GM19324 (cell line): ENCODE data around the gene OTOP2.

Experiments
- ATAC-seq: cut with Tn5 transposase; IDR thresholded peaks from one replicate; pipeline ENCODE4 v1.9.1; 2021; ENCODE audit warnings: mild to moderate bottlenecking, moderate library complexity; ENCODE audit not compliant: unreplicated experiment, low FRiP score

The OTOP2 gene

GRCh38 chr17:74922694-74923537 is 1.2 kb upstream of the OTOP2 start, which contains the start of gene USH1G:
TSS of gene USH1G (minus strand) at chr17:74923255. CDS start at chr17:74923073, 182 bp downstream.
- no peak for ATAC-seq

DNA sequence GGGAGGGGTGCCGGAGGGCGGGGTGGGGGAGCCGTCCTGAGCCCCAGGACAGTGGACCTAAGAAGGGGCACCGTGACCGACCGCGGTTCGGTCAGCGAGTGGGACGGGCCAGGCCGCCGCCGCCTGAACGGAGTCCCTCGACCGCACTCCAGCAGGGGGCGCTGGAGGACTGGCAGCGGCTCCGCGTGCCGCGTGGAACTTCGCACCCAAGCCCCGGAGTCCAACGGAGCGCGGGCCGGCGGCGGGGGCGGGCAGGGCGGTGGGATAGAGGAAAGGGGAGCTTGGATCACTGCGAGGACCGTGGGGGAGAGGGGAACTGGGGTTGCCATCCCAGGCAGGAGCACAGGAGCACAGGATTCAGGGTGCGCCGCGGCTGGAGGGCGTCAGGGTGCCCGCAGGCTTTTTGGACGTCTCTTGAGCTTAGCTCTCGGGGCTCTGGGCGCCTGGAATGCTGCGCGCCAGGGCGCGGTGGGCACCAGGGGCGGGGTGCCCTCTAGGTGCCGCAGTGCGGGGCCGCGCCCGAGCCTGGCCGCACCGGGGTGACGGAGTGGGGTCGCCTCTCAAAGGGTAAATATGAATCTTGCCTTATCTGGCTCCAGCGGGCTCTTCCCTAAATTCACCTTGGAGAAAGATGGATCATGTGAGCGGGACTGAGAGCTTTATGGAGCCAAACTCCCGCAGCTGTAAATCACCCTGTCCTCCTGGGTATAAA is 379 bp upstream of the OTOP2 start:
- ATAC-seq: no peak

DNA sequence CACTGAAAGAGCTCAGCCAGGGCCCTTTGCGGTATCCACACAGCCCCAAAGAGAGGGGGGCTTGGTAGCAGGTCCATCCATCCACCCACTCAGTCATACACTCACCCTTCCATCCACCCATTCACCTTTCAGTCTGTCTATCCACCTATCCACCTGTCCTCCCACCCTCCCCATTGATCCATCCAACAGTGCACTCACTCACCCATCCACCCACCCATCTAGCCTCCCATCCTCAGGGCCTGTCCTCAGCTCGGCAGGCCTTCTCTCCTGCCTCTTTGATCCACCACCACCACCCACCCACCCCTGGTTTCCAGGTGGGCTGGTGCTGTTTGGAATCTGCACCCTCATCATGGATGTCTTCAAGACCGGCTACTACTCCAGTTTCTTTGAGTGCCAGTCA is 1.2 kb downstream of the OTOP2 start:
- ATAC-seq: no peak

DNA sequence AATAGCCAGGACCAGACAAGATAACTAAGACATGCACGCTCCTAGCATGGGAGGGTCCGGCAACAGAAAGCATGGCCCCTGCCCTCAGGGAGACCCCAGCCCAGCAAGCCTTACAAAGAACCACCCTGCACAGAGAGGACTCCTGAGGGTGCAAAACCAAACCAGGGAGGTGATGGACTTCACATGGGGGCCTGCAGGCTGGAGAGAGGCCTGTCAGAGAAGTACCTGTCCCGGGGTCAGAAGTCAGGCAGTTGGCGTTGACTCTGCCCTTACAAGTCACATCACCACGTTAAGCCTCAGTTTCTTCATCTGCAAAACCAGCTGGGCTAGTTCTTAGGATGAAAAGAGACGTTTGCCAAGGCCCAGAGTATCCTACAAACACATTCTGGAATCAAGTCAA is 4.7 kb downstream of the OTOP2 start:
- ATAC-seq: no peak

GRCh38 chr17:74930535-74931036 is 6.5 kb downstream of the OTOP2 start:
- ATAC-seq: no peak

DNA sequence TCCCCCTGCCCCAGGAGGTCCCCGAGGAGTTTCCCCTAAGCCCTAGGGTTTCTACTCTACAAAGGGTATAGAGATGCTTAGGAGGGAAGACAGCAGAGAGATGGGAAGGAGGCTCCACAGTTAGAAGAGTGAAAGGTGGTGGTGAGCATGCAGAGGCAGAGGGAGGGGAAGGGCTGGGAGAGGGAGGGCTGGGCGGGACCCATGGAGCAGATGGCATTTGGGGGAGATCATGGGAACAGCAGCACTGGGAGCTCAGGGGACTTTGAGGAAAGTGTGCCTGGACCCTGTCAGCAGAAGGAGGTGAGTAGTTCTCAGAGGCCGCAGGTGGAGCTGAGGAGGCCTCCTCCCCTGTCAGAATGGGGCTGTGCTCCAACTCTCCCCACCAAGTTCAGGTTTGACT is 11.0 kb downstream of the OTOP2 start:
- ATAC-seq: no peak

DNA sequence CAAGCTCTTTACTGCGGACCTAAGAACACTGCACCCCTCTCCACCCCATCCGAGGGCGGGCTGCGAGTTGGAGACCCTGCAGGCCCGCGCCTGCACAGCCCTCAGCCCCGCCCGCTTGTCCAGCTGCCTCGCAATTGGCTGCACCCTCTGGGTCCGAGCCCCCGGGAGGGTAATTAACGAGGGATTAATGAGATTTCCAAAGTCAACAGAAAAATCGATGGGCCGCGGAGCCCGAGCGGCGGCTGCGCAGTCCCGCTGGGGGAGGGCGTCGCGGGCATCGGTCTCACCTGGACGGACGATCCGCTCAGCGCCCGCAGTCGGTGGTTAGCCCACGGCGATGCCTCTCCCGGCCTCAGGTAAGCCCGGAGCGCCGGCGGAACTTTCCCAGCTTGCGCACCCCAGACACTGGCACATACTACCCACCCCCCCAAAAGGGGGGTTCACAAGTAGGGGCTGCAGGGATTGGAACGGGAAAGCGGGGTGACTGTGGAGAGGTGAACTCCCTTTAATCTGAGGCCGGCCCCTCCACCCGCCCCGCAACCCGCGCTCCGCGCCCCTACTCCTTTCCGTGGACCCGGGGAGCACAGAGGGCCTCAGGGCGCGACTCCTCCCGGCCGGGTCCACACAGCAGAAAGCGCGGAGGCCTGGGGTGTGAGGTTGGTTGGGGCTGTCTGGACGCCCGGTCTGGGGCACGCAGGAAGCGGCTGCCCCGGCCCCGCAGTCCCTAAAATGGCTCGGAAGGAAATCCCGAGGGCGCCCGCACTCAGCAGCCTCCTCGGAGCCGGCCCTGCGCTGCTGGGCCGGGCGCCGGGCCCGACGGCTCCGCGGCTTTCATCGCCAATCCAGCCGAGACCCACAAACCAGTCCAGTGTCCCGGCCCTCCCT is 11.8 kb downstream of the OTOP2 start, which contains the start of gene OTOP3:
Gene OTOP3 (plus strand): TSS at position 314 of the 885 bp plus-strand sequence. CDS start 24 bp downstream, at position 338.
- no peak for ATAC-seq

DNA sequence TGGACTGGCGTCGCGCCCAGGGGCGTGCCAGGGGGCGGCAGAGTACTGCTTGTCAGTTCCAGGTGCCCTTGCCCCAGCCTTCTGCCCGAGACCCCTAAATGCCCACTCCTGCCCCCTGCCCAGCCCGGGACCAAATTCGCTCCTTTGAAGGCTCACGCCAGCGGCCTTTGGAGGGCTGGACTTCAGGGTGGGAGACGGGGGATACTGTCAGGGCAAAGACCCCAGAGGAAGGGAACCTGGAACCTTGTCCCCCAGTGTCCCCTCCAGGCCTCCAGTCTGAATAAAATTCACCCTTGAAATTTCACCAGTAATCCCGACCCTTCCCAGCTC is 12.4 kb downstream of the OTOP2 start:
- no peak for ATAC-seq

- no peak for ATAC-seq
Measured at GRCh38 chr17:74937064-74938051, 13.3 kb downstream of the OTOP2 start.

- no peak for ATAC-seq
Measured at GRCh38 chr17:74938194-74938950, 14.3 kb downstream of the OTOP2 start.

DNA sequence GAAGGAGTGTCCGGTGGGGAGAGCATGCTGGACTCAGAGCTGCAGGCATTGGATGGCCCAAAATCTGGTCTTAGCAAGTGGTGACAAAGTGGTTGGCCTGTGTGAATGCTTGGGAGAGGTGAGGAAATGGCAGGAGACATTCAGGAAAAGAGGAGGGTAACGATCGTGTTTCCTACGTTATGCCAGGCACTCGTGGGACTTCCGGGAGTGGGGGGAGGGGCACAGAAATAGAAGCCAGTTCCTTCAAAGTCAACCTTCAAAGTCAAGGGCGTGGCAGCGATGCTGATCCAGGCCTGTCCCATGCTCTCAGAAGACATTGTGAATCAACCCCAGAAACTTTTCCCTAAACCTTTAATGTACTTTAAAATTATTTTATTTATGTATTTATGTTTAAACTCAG is 15.5 kb downstream of the OTOP2 start:
- ATAC-seq: no peak

- no peak for ATAC-seq
Measured at GRCh38 chr17:74941128-74941725, 17.2 kb downstream of the OTOP2 start.

DNA sequence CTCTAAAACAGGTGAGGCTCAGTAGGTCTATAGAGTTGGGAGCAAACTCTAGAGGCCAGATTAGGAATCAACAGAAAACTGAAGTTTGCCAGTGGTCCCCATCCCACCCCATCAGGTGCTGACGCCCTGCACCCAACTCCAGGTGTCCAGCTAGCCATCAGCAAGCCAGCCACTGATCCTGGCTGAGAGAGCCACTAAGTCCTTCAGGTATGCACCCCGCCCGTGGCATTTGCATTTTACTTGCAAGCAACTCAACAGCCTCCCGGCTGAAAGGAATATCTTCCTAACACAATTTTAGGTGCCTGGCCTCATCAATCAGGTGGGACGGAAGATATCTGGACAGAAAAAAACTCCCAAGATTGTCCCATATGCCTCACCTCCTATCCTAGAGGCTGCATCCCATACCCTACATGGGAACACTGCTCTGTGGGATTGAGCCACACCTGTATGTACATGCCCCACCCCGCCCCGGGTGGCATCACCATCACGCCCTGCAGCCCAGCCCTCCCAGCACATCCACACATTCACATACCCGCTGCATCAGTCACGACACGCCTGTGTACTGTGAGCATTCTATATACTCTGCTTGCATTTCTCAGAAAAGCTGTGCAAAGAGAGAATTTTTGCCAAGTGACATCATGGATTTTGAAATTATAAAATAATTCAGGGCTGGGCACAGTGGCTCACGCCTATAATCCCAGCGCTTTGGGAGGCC is 19.9 kb downstream of the OTOP2 start:
- no peak for ATAC-seq

DNA sequence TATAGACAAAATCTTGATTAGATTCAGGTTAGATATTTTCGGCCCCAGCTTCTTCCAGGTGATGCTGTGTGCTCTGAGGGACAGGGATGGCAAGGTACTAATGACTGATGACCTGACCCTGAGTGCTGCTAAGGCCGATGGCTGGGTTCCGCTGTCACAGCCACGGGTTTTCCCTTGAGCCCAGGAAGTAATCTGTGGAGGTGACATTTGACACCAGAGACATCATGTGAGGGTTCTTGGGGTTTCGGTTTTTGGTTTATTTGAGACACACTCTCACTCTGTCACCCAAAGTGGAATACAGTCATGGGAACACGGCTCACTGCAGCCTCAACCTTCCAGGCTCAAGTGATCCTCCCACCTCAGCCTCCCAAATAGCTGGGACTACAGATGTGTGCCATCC is 21.5 kb downstream of the OTOP2 start:
- ATAC-seq: no peak

DNA sequence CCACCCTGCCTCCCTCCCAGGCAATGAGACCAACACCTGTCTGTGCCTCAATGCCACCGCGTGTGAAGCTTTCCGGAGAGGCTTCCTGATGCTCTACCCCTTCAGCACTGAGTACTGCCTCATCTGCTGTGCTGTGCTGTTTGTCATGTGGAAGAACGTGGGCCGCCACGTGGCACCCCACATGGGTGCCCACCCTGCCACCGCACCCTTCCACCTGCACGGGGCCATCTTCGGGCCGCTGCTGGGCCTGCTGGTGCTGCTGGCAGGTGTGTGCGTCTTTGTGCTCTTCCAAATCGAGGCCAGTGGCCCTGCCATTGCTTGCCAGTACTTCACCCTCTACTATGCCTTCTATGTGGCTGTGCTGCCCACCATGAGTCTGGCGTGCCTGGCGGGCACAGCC is 22.6 kb downstream of the OTOP2 start:
- ATAC-seq: no peak

DNA sequence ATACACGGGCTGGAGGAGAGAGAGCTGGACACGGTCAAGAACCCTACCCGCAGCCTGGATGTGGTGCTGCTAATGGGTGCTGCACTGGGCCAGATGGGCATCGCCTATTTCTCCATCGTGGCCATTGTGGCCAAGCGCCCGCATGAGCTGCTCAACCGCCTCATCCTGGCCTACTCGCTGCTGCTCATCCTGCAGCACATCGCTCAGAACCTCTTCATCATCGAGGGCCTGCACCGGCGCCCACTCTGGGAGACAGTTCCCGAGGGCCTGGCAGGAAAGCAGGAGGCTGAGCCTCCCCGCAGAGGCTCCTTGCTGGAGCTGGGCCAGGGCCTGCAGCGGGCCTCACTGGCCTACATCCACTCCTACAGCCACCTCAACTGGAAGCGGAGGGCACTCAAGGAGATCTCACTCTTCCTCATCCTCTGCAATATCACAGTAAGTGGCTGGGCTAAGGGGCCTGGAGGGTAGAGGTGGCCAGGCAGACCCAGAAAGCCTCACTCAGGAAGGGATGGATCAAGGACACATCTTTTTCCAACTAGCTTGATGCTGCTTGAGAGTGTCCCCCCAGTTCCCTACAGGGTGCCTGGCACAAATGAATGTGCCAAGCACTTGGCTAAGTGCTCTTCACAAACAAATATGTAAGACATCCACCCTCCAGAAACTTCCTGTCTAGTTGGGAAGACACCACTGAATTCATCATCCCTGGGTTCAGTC is 23.1 kb downstream of the OTOP2 start:
- no peak for ATAC-seq

- no peak for ATAC-seq
Measured at GRCh38 chr17:74949455-74950115, 25.5 kb downstream of the OTOP2 start.
